ENCODE data around the gene ARL6IP4.

GRCh38 chr12:122977153-122977552, 3.3 kb upstream of the ARL6IP4 start:
- TF ChIP-seq POLR2A (IDR thresholded peaks at IDR 0.05; ENCODE audit: low read depth, low read length): no peak
- no peak for TF ChIP-seq POLR2AphosphoS5 (IDR thresholded peaks at IDR 0.05; ENCODE audit: low read depth, low read length)
- TF ChIP-seq TAF1 (IDR thresholded peaks at IDR 0.05; ENCODE audit: low read depth, low read length): no peak
- no peak for TF ChIP-seq POU2F2 (IDR thresholded peaks at IDR 0.05; ENCODE audit: low read depth, low read length)
- TF ChIP-seq PAX5 (IDR thresholded peaks at IDR 0.05; ENCODE audit: insufficient read depth, low read length, severe bottlenecking): no peak

Data from GM12891 (cell line).